Spleen (tissue), 13 donors: Measurements from ENCODE around the gene INPP1. TPM values are rescaled to one million over a fixed set of nuclear protein-coding genes. Genes with fewer than 3 reads are reported as not detected.
"Not testable (repeated sequence)": the region's sequence is repeated elsewhere in the genome, so short reads cannot be mapped to it uniquely, and the experiment has no call there.

Experiments used
- DNase-seq: peaks from one replicate; pipeline ENCODE4 v3.0.0-alpha.2; 2020
- H3K27ac ChIP-seq, 8 donors: fragments of 200-600 bp; sonication (generic) in 7 of 8; 1 replicate in 4 of 8; 2 replicates in 4 of 8; pipeline versions ENCODE4 v1.5.0 to v1.8.0; 2016 to 2021; ENCODE audit warnings: inconsistent platforms in 4 of 8, mild to moderate bottlenecking in 4 of 8, moderate library complexity in 1 of 8
- H3K27me3 ChIP-seq, 7 donors: fragments of 200-600 bp; sonication (generic) in 6 of 7; replicated peaks in 1 of 7; 1 replicate in 4 of 7; 2 replicates in 3 of 7; pipeline versions ENCODE4 v1.5.0 to v1.8.0; 2016 to 2021; ENCODE audit warnings: inconsistent platforms in 3 of 7, mild to moderate bottlenecking in 1 of 7
- H3K36me3 ChIP-seq, 6 donors: fragments of 200-600 bp; sonication (generic) in 5 of 6; 1 replicate in 4 of 6; 2 replicates in 2 of 6; pipeline versions ENCODE4 v1.5.0 to v1.8.0; 2016 to 2021; ENCODE audit warnings: inconsistent platforms in 2 of 6
- H3K4me1 ChIP-seq, 6 donors: fragments of 200-600 bp; sonication (generic) in 5 of 6; 1 replicate in 3 of 6; 2 replicates in 3 of 6; pipeline versions ENCODE4 v1.5.0 to v1.8.0; 2016 to 2021; ENCODE audit warnings: inconsistent platforms in 3 of 6
- H3K4me3 ChIP-seq, 8 donors: fragments of 200-600 bp; sonication (generic) in 7 of 8; 1 replicate in 4 of 8; 2 replicates in 4 of 8; pipeline versions ENCODE4 v1.5.0 to v1.8.0; 2016 to 2021; ENCODE audit warnings: inconsistent platforms in 4 of 8, mild to moderate bottlenecking in 4 of 8, moderate library complexity in 2 of 8
- H3K9me3 ChIP-seq, 8 donors: fragments of 200-600 bp; sonication (generic) in 7 of 8; 1 replicate in 4 of 8; 2 replicates in 4 of 8; pipeline versions ENCODE4 v1.5.0 to v1.8.0; 2016 to 2021; ENCODE audit warnings: inconsistent platforms in 4 of 8
- CTCF ChIP-seq, 11 experiments: fragments of 200-600 bp in 7 of 11; fragments of 450-650 bp in 4 of 11; sonication (generic) in 4 of 11; IDR thresholded peaks in 8 of 11; conservative IDR thresholded peaks in 3 of 11; 1 replicate in 7 of 11; 2 replicates in 4 of 11; pipeline versions ENCODE4 v1.4.0 to v1.8.0; 2016 to 2021; ENCODE audit warnings: antibody characterized with exemption in 11 of 11, inconsistent platforms in 4 of 11, mild to moderate bottlenecking in 1 of 11
- POLR2A ChIP-seq, 3 donors: fragments of 450-650 bp; IDR thresholded peaks; one replicate each; pipeline ENCODE4 v1.5.1; 2017; ENCODE audit warnings: antibody characterized with exemption in 3 of 3, mild to moderate bottlenecking in 1 of 3
- POLR2AphosphoS5 ChIP-seq, 3 donors: sonication (generic); formaldehyde crosslinking; IDR thresholded peaks; one replicate each; pipeline ENCODE4 v1.5.1; 2017; ENCODE audit warnings: antibody characterized with exemption in 3 of 3
- WGBS, 5 donors: extraction: QIAGEN DNeasy Blood & Tissue Kit in 3 of 5; methylation state at CpG; one replicate each; pipeline versions ENCODE4 v1.1.5 to v1.1.7; 2013 to 2018; 5-methylcytosine and 5-hydroxymethylcytosine counted together
- intact Hi-C: fragments of 100-400 bp; cut with DNase I; formaldehyde crosslinking; loops from one replicate; pipeline ENCODE4 v1.15.0; 2023; ENCODE audit warnings: low total_unique reads
- long read RNA-seq, 2 donors: transcript quantifications; one replicate each; lab custom pipeline, GENCODE V29; 2026
- polyA plus RNA-seq, 3 donors: library from polyadenylated mRNA; stranded (reverse); fragments of 200-250 nt; gene quantifications; one replicate each; pipeline ENCODE4 v1.2.1, GENCODE V29; 2013
- total RNA-seq, 7 donors: library from RNA; depleted of rRNA in 3 of 7; stranded (reverse); fragments of >200 nt in 3 of 7; fragmentation: NEBNext Ultra II Directional in 4 of 7; extraction: Animal tissue kit (Norgen Biotek cat#: 25700) in 4 of 7; gene quantifications; one replicate each; pipeline versions ENCODE4 v1.1.0 to v1.2.1, GENCODE V29; 2016 to 2021
- donor health status: healthy with polysubstance abuse.
- donor health status: DM: no; HTN: no; CAD: no; lungs with moderate emphysema.
- donor health status: DM: no; HTN: no; CAD: no.
- donor health status: Bipolar disorder and iron deficiency.
- donor health status: healthy.
- donor health status: DM: no; HTN: no; CAD: no.
- donor health status: DM: yes; HTN: yes; CAD: no.

INPP1 gene, protein sequence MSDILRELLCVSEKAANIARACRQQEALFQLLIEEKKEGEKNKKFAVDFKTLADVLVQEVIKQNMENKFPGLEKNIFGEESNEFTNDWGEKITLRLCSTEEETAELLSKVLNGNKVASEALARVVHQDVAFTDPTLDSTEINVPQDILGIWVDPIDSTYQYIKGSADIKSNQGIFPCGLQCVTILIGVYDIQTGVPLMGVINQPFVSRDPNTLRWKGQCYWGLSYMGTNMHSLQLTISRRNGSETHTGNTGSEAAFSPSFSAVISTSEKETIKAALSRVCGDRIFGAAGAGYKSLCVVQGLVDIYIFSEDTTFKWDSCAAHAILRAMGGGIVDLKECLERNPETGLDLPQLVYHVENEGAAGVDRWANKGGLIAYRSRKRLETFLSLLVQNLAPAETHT
- total RNA-seq = 10 to 100 TPM; 23.3 to 52.1 (median 28.6) TPM
- 10 to 100 TPM; 11.6 to 28.1 (median 27.5) TPM for polyA plus RNA-seq
- long read RNA-seq, donor 1, transcript INPP1-201 (6 exons, 1,919 nt) = major isoform, 5 of 66 reads
- long read RNA-seq, donor 1, partial matches to known transcripts = 58 of 66 reads
- long read RNA-seq, donor 1, other reads (novel, unspliced or antisense) = 0 of 66 reads
- long read RNA-seq, donor 2, partial matches to known transcripts = 0 of 6 reads
- long read RNA-seq, donor 2, other reads (novel, unspliced or antisense) = 0 of 6 reads

- H3K27me3 ChIP-seq = no peaks in the 10 kb centered on the region
- intact Hi-C loops = no loop called here
- peak within 1 kb of the TSS; percentile 74 to 96 (median 94) for H3K27ac ChIP-seq
- no peaks in the 10 kb centered on the region for H3K9me3 ChIP-seq
- TF ChIP-seq CTCF (IDR thresholded peaks at IDR 0.05 in 8 of 11, conservative IDR thresholded peaks at IDR 0.05 in 3 of 11) = no peak
- TF ChIP-seq POLR2AphosphoS5 (IDR thresholded peaks at IDR 0.05) = peak; percentile 76 to 88 (median 85)
- TF ChIP-seq POLR2A (IDR thresholded peaks at IDR 0.05) = peak in 1 of 3 donors; percentile 22
- H3K4me1 ChIP-seq = peaks cover 0 to 46% (median 24%) of the 10 kb centered on the region in 6 donors
- peak within 1 kb of the TSS; percentile 54 to 88 (median 76) for H3K4me3 ChIP-seq
- 0 to 2% (median 0%) methylated on average over 18 to 99 of the region's 99 CpGs for WGBS, 5 donors
- H3K36me3 ChIP-seq = no peaks in the 10 kb centered on the region
- DNase-seq = peak; percentile 92
Observed at GRCh38 chr2:190343536-190344275, at the start of gene INPP1. TSS of gene INPP1 (plus strand) at chr2:190343589. CDS start at chr2:190360103, 16,514 bp downstream.

GRCh38 chr2:190297880-190298279, 45.5 kb upstream of the INPP1 start:
- H3K27me3 ChIP-seq, H3K4me3 ChIP-seq, H3K4me1 ChIP-seq, intact Hi-C loops, H3K27ac ChIP-seq, DNase-seq: not testable (repeated sequence)
- Histone ChIP-seq H3K9me3 (peaks cover 0 to 10% (median 0%) of the 10 kb centered on the region in 8 donors), H3K36me3 (peaks cover 0 to 69% (median 13%) of the 10 kb centered on the region in 6 donors)
- WGBS, 5 donors = 93 to 100% (median 98%) methylated on average over 2 of the region's 2 CpGs

- peaks cover 0 to 5% (median 0%) of the 10 kb centered on the region in 6 donors for H3K4me1 ChIP-seq
- no peak overlapping the region for H3K4me3 ChIP-seq
- TF ChIP-seq CTCF (IDR thresholded peaks at IDR 0.05 in 8 of 11, conservative IDR thresholded peaks at IDR 0.05 in 3 of 11) (no peak), POLR2A (IDR thresholded peaks at IDR 0.05) (no peak), POLR2AphosphoS5 (IDR thresholded peaks at IDR 0.05) (no peak)
- H3K36me3 ChIP-seq = peaks cover 0 to 49% (median 3%) of the 10 kb centered on the region in 6 donors
- no peaks in the 10 kb centered on the region for H3K27me3 ChIP-seq
- H3K9me3 ChIP-seq = peaks cover 0 to 10% (median 0%) of the 10 kb centered on the region in 8 donors
- no peak overlapping the region for H3K27ac ChIP-seq
- intact Hi-C loops = no loop called here
- DNase-seq = no peak
Observed at GRCh38 chr2:190301032-190301431, 42.4 kb upstream of the INPP1 start.

DNA sequence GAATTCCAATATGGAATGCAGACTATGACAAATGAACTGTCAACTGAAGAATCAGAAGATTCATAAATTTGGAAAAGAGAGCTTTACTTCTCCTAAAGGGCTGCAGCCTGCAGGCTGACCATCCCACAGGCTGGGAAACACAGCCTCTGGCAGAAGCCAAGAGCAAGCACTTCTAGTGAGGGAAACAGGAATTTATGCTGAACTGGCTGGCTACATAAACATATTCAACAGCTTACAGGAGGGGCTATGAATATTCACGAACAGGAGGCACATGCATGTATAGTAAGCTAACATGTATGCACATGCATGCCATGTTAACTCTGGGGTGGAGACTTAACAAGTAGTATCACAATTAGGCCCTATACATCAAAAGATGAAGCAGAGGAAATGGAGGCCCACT, 41.3 kb upstream of the INPP1 start:
- WGBS, 5 donors = 94 to 100% (median 97%) methylated on average over 1 of the region's 1 CpG
- intact Hi-C loops = no loop called here
- Histone ChIP-seq H3K27ac (no peak overlapping the region), H3K4me3 (no peak overlapping the region), H3K36me3 (peaks cover 0 to 48% (median 0%) of the 10 kb centered on the region in 6 donors), H3K27me3 (no peaks in the 10 kb centered on the region), H3K9me3 (peaks cover 0 to 10% (median 0%) of the 10 kb centered on the region in 8 donors), H3K4me1 (peaks cover 0 to 5% (median 0%) of the 10 kb centered on the region in 6 donors)
- TF ChIP-seq CTCF (IDR thresholded peaks at IDR 0.05 in 8 of 11, conservative IDR thresholded peaks at IDR 0.05 in 3 of 11) (no peak), POLR2AphosphoS5 (IDR thresholded peaks at IDR 0.05) (no peak), POLR2A (IDR thresholded peaks at IDR 0.05) (no peak)
- no peak for DNase-seq
